ENCODE results near the gene BCL2L12.

The BCL2L12 gene

DNA sequence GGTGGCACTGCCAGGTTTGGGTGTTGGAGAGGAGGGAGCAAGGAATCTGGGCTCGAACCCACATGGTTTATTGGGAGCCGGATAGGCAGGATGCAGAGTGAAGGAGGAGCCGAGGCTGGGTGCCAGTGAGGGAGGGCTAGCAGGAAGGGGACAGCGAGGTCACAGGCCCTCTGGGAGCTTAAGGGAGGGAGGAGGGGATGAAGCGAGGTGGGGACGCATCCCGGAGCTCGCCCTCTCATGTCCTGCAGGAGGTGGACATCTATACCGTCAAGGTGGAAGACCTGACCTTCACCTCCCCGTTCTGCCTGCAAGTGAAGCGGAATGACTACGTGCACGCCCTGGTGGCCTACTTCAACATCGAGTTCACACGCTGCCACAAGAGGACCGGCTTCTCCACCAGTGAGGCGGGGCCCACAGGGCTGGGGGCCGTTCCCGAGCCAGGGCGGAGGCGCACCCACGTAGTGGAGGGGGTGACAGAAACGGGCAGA, 20.2 kb downstream of the BCL2L12 start:
- DNase-seq (ENCODE audit: low spot score), result no peak

DNA sequence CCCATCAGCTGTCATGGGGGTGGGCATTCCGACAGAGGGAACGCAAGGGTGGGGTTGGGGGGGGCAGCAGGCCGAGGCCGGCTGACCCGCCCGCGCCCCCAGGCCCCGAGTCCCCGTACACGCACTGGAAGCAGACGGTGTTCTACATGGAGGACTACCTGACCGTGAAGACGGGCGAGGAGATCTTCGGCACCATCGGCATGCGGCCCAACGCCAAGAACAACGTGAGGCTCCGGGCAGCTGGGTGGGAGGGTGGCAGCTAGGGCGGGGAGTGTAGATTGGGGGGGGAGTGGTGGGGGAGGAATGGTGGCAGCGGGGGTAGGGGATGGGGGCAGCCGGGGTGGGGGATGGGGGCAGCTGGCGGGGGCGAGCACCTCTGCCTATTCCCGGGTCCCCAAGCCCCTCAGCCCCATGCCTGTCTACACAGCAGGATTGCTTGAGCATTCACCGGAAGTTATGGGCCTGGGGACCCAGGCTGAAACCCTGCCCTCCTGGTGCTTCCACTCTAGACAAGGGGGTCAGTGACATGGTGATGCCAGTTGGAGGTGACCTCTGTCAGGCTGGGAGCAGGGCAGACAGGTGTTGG, 20.9 kb downstream of the BCL2L12 start:
- DNase-seq (ENCODE audit: low spot score), result no peak

DNA sequence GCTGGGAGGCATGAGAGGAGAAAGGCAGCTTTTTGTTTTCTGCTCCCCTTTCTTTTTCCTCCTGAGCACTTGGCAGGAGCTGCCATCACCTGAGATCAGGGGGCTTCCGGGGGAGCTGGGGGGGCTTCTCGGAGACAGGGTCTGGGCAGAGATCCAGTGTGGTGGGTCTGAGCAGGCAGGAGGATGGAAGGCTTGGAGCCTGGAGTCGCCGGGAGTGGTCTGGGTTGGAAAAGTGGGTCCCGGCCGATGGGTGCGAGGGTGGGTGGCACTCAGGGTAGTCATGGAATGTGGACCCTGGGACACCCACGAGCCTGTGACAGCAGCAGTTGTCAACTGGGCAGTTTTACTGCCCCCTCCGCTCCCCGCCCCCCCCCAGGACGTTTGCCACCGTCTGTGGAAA, 21.4 kb downstream of the BCL2L12 start:
- no peak for DNase-seq (ENCODE audit: low spot score)

DNA sequence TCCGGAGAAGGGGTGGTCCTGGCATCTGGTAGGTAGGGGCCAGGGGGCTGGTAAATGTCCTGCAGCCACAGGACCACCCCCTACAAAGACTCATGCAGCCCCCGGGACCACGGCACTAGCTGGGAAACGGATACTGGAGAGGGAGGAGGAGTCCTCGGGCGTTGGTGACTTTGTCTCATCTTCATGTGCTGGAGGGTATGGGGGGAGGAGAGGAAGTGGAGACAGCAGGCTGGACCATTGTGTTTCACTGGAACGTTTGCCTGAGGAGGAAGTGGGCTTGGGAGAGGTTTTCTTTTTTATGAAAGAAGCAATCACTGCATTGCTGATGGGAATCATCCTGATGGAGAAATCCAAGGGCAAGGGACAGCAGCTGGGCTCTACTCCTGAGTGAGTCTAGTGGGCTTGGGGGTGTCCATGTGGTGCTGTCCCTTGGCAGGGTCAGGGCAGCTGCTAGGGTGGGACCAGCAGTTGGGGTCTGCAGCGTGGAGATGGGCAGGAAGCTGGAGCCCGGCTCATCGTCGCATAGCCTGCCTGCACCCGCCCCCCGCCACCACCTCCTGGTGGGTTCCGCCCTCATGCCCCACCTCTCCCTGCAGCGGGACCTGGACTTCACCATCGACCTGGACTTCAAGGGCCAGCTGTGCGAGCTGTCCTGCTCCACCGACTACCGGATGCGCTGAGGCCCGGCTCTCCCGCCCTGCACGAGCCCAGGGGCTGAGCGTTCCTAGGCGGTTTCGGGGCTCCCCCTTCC, 22.0 kb downstream of the BCL2L12 start:
- DNase-seq (ENCODE audit: low spot score), result no peak

DNA sequence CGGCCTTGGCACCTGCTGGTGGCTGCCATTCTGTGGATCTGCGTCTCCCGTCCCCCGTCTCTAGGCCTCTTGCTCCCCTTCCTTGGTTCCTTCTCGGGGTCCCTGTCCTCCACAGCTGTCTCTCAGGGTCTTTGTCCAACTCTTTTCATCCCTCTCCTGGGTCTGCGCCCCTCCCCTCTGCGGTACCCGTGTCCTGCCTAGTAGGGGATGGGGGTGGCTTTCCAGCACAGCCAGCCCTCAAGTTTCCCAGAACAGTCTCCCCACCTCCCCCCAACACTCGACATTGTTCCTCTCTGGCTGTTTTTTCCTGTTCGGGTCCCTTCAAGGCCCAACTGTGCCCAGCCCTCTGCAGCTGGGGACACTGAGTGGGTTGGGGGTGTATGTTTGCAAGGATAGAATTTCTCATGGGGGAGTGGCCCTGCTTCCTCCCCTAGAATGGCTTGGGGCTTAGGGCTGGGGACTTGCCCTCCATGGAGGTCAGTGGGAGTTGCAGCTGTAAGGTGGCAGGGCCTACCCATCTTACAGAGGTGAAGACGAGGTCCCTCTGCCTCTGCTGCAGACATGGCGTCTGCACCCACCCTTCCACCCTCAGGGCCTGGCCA, 22.9 kb downstream of the BCL2L12 start:
- no peak for DNase-seq (ENCODE audit: low spot score)

DNA sequence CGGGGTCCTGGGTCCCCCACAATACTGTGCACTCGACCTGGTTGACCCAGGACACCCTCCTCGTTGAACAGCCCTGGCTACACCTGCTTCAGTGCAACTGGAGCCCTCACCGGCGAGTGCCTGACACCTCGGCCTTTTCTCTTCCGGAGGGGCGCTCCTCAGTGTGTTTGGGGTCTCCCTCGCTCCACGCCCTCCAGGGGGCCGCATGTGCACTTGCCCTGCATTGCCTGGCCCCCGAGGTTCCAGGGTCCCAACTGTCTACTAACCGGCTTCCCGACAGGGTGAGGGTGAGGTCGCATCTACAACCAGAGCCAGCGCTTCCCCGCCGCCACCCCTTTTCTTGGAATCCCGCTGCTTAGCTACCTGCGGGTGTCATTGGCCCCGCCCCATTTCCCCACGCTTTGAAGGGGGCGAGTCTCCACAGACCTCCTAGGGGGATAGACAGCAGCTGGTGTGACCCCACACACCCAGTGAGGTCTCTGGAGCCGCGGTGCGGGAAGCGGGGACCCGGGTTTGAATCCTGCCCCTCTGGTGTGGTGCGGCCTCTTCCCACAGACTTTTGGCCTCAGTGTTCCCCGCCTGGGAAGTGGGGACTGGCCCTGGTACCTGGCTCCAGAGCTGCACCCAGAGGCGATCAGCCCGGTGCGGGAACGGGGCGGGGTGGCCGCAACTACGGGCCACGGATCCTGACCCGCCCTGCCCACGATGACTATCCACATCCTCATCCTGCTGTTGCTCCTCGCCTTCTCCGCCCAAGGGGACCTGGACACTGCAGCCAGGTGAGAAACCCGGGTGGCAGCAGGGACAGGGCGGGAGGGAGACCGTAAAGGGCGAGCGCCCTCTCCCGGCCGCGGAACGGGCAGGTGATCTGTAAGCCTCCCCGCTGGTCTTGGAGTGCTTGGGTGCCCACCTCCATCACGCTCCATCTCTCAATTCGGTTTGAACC, 23.7 kb downstream of the BCL2L12 start, which contains the start of gene ADM5:
ADM5 (plus strand) TSS at position 462 of the 946 bp plus-strand sequence; CDS start at position 706, 244 bp downstream.
- DNase-seq (ENCODE audit: low spot score), result peak; percentile 55

DNA sequence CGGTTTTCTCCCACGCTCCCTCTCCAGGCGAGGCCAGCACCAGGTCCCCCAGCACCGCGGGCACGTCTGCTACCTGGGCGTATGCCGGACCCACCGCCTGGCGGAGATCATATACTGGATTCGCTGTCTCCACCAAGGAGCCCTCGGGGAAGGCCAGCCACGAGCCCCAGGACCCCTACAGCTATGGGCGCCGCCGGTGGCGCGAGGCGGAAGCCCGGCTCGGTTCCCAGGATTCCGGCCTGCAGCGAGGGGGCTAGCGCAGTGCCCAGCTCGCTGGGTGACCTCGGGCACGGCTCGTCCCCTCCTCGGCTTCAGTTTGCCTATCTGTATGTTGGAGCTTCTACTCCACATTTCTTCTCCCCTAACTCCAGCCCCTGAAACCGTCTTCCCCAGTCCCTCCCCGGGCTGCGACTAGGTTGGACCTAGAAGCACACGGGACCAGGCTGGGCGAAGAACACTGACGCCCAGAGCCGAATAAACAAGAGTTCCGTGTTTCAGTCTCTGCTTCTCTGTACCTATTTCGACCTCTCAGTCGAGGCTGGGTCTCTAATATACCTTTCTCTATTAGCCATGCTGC, 24.4 kb downstream of the BCL2L12 start:
- DNase-seq (ENCODE audit: low spot score), result no peak

DNA sequence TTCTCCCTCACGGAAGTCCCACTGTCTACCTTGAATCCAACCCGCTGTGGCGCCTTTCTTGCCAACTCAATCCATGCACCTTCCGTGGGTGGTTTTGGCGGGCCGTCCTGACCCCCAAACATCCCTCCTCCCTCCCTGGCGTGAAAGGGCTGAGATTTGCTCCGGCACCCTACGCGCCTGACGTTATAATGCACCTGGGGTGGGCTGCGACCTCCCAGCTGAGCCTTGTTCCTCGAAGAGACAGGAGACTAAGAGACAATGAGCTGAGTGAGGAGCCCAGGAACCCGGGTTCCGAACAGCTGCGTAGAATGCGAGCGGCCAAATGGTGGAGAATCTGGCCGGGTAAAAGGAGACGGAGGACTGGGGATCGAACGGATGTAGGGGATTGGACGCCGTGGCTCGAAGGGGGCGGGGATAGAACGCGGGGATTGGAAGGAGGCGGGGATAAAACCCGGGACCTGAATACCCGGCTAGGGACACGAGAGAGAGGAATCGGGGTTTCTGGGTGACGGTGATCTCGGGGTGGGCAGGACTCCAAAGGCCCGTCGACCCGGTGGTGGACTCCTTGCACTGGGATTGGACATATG, 25.0 kb downstream of the BCL2L12 start, which contains the start of gene CPT1C:
CPT1C (plus strand) TSS at position 461 of the 587 bp plus-strand sequence. CDS start 1,137 bp downstream, outside the sequence.
- DNase-seq (ENCODE audit: low spot score), result peak; percentile 61

DNA sequence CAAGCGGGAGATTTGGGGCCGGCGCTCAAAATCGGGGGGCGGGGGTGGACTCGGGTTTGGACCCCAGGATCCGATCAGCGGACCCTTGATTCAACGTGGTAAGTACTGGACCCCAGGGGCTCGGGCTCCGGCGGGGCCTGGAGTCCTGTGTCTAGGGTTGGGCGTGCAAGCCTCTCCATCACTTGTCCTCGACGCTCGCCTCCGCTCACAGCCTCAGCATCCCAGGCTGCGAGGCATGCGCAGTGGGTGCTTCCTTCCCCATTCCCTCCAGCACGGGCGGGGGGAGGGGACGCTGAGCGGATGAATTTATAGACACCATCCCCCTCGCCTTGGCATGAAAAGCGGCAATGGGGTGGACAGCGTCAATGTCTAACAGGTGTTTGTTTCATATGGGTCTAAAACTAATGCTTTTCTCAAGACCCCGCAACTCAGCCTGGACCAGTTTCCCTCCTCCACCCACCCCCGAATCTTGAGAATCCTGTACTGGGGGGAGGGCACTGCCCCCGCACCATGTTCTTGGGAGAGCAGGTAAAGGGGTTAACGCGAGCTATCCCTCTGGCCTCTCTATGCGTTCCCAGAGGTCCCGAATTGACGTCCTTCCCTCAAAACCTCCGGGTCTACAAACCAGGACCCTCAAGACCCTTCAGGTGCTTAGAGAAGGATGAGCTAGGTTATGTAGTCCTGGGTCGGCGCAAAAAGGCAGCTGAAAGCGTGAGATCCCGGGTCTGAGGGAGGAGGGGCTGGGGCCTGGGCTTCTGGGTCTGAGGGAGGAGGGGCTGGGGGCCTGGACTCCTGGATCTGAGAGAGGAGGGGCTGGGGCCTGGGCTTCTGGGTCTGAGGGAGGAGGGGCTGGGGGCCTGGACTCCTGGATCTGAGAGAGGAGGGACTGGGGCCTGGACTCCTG, 25.8 kb downstream of the BCL2L12 start:
- DNase-seq (ENCODE audit: low spot score), result peak; percentile 37

DNA sequence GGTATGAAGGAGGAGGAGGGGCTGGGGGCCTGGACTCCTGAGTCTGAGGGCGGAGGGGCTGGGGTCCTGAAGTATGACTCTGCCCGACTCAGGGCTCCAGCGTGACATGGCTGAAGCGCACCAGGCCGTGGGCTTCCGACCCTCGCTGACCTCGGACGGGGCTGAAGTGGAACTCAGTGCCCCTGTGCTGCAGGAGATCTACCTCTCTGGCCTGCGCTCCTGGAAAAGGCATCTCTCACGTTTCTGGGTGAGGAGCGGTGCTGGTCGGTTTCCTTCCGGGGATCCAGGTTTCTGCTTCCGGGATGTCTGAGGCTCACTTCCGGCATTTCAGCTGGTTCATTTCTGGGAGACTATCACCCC, 26.4 kb downstream of the BCL2L12 start:
- no peak for DNase-seq (ENCODE audit: low spot score)

DNA sequence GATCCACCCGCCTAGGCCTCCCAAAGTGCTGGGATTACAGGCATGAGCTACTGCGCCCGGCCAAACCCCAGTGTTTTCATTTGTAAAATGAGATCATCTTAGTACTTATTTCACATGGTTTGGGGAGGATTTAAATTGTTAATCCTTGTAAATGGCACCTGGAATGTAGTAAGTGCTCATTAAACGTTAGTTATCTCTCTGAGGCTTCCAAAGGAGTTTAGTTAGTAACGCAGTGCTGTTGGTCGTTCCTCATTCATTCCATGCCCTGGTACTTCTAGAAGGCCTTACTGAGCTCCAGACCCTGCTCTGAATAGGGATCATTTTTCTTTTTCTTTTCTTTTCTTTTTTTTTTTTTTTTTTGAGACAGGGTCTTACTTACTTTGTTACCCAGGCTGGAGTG, 30.4 kb downstream of the BCL2L12 start:
- no peak for DNase-seq (ENCODE audit: low spot score)

DNA sequence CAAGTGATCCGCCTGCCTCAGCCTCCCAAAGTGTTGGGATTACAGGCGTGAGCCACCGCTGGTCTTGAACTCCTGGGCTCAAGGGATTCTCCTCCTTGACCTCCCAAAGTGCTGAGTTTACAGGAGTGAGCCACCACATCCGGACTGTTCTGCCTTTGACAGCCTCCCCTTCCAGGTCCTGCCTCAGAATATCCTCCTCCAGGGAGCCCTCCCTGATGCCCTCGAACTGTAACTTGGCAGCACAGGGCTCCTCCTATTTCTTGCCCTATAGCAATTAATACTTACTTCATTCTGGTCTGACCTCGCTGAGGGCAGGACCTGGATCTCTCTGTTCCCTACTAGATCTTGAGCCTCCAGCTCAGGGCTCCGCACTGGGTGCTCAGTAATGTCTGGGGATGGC, 31.1 kb downstream of the BCL2L12 start:
- DNase-seq (ENCODE audit: low spot score), result no peak

DNA sequence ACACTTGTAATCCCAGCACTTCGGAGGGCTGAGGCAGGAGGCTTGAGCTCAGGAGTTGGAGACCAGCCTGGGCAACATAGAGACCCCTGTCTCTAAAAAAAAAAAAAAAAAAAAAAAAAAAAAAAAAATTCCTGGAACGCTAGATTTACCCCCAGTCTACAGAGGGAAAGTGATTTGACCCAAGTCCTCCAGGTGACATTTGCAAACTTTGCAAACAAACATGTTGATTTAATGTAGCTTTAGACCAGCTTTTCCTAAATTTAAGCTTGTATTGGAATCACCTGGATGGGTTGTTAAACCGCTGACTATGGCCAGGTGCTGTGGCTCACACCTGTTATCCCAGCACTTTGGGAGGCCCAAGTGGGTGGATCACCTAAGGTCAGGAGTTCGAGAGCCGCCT, 33.6 kb downstream of the BCL2L12 start:
- DNase-seq (ENCODE audit: low spot score), result no peak

DNA sequence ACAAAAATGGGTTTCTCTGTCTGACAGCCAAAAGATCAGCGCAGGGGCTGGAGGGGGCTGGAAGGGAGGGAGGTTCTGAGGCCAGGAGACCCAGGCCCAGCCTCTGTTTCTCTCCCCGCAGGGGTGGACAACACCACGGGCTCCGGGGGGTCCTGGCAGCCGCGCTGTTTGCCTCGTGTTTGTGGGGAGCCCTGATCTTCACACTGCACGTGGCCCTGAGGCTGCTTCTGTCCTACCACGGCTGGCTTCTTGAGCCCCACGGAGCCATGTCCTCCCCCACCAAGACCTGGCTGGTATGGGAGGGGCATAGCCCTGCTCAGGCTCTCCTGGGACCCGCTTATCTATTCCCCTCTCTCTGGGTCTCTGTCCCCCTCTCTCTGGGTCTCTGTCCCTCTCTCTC, 34.8 kb downstream of the BCL2L12 start:
- no peak for DNase-seq (ENCODE audit: low spot score)

DNA sequence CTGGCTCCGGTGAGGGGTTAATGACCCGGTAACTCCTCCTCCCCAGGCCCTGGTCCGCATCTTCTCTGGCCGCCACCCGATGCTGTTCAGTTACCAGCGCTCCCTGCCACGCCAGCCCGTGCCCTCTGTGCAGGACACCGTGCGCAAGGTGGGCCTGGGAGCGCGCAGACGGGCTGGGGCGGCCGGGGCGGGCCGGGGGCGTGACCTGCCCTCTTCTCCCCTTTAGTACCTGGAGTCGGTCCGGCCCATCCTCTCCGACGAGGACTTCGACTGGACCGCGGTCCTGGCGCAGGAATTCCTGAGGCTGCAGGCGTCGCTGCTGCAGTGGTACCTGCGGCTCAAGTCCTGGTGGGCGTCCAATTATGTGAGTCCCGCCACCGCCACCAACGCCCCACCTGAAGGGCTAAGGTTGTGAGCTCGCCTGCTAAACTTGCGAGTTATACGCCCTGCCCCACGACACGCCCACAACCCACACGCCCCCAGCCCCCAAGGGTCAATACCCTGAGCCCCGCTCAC, 35.6 kb downstream of the BCL2L12 start:
- DNase-seq (ENCODE audit: low spot score), result no peak

DNA sequence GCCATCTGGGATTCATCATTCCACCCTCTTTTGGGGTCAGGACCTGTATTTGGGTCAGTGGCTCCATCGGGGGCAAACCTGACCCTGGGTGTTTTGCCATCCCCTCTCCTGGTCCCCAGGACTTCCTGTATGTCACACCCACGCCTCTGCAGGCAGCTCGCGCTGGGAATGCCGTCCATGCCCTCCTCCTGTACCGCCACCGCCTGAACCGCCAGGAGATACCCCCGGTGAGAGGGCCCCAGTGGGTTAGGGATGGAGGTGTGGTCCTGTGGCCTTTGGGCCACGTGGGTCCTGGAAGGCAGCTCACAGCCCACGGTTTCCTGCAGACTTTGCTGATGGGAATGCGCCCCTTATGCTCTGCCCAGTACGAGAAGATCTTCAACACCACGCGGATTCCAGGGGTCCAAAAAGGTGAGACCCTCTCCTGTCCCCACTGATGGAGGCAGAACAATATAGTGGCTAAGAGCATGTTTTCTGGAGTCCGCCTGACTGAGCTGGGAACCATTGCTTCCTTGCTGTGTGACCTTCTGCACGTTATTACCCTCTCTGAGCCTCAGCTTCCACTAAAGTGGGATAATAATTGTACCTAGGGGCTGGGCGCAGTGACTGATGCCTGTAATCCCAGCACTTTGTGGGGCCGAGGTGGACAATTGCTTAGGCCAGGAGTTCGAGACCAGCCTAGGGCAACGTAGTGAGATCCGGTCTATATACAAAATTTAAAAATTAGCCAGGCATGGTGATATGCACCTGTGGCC, 39.3 kb downstream of the BCL2L12 start:
- no peak for DNase-seq (ENCODE audit: low spot score)

DNA sequence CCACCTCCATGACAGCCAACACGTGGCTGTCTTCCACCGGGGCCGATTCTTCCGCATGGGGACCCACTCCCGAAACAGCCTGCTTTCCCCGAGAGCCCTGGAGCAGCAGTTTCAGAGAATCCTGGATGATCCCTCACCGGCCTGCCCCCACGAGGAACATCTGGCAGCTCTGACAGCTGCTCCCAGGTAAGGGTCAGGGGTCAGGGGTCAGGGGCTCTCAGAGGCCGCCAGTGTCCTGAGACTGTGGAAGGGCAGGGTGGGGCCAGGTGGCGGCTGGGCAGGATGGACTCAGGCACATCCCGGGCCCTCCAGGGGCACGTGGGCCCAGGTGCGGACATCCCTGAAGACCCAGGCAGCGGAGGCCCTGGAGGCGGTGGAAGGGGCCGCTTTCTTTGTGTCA, 40.2 kb downstream of the BCL2L12 start:
- no peak for DNase-seq (ENCODE audit: low spot score)

DNA sequence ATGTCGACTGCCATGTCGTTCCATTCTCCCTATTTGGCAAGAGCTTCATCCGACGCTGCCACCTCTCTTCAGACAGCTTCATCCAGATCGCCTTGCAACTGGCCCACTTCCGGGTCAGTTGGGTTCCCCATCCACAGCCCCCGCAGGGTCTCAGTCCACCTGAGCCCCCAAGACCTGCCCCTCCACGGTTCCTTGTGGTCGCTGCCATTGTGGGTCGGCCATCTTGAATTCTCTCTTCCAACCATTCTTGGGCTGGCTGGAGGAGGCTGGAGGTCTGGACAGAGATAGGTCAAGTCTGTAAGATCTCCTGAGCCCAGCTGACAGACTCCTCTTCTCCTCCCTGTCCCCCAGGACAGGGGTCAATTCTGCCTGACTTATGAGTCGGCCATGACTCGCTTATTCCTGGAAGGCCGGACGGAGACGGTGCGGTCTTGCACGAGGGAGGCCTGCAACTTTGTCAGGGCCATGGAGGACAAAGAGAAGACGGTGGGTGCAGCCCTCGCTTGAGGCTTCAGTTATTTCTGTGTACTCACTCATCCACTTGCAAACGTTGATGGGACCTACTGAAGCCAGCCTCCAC, 44.7 kb downstream of the BCL2L12 start:
- DNase-seq (ENCODE audit: low spot score), result peak; percentile 67

DNA sequence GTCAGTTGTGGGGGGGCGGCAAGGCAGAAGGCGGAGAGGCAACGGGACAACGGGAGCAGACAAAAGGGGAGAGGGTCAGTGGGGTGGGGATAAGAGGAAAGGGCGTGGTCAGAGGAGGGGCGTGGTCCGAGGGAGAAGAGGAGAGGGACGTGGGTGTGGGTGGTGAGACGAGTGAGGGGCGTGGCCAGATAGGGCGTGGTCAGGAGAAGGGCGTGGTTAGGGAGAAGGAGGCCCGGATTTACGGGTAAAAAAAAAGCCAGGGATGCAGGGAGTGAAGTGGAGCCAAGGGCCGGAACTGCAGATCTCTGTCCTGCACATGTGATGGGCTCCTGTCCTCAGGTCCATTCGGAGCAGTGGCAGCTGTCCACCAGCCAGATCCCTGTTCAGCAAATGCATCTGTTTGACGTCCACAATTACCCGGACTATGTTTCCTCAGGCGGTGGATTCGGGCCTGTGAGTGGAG, 46.7 kb downstream of the BCL2L12 start:
- DNase-seq (ENCODE audit: low spot score), result no peak
